ENCODE data around the gene GPR132. TPM values are rescaled to one million over a fixed set of nuclear protein-coding genes. Genes with fewer than 3 reads are reported as not detected.

GPR132 gene
- total and polyA plus RNA-seq, 2 of the 13 experiments (the other 11 are each of a cell fraction or from before 2014, with no cell fraction given): not detected

GRCh38 chr14:105019861-105020814 lies 45.1 kb downstream of the GPR132 start (continued):
- 0 out of 2 replicates have a peak, but pooled peaks have one; percentile 18 for TF ChIP-seq LBX2 (CRISPR knock-in tag; IDR thresholded peaks at IDR 0.05; ENCODE audit: borderline replicate concordance)
- TF ChIP-seq MAFF (IDR thresholded peaks at IDR 0.05; ENCODE audit: low read depth, low read length): no peak
- peak; percentile 93; the same call in 1 of the 2 replicates for TF ChIP-seq UBTF (CRISPR knock-in tag; IDR thresholded peaks at IDR 0.05)
- peak; percentile 20 for TF ChIP-seq ZNF18 (CRISPR knock-in tag; IDR thresholded peaks at IDR 0.05; ENCODE audit: insufficient replicate concordance)
- TF ChIP-seq ZNF550 (CRISPR knock-in tag; IDR thresholded peaks at IDR 0.05; ENCODE audit: borderline replicate concordance): no peak
- TF ChIP-seq ZBTB34 (CRISPR knock-in tag; IDR thresholded peaks at IDR 0.05): no peak
- no peak for TF ChIP-seq ZNF597 (CRISPR knock-in tag; IDR thresholded peaks at IDR 0.05)
- TF ChIP-seq ZNF33A (CRISPR knock-in tag; IDR thresholded peaks at IDR 0.05; ENCODE audit: borderline replicate concordance): no peak
- 0 out of 2 replicates have a peak, but pooled peaks have one; percentile 22 for TF ChIP-seq KDM5B (CRISPR knock-in tag; IDR thresholded peaks at IDR 0.05; ENCODE audit: borderline replicate concordance)
- TF ChIP-seq ZSCAN22 (CRISPR knock-in tag; IDR thresholded peaks at IDR 0.05): no peak
- TF ChIP-seq ZNF275 (CRISPR knock-in tag; IDR thresholded peaks at IDR 0.05; ENCODE audit: borderline replicate concordance): peak; percentile 59; the same call in 1 of the 2 replicates
- TF ChIP-seq ZNF770 (CRISPR knock-in tag; IDR thresholded peaks at IDR 0.05): 0 out of 2 replicates have a peak, but pooled peaks have one; percentile 37
- TF ChIP-seq FOXK1 (CRISPR knock-in tag; IDR thresholded peaks at IDR 0.05; ENCODE audit: borderline replicate concordance, low read depth): 0 out of 2 replicates have a peak, but pooled peaks have one; percentile 12
- no peak for TF ChIP-seq ZC3H13 (CRISPR knock-in tag; IDR thresholded peaks at IDR 0.05)
- TF ChIP-seq KLF6 (CRISPR knock-in tag; IDR thresholded peaks at IDR 0.05): no peak; the same call in 1 of the 2 replicates
- TF ChIP-seq MEIS2 (CRISPR knock-in tag; IDR thresholded peaks at IDR 0.05): no peak

Measured in HepG2 (cell line).